Colonic mucosa (tissue), 4 donors: ENCODE results near the gene POLRMT. TPM values are rescaled to one million over a fixed set of nuclear protein-coding genes. Genes with fewer than 3 reads are reported as not detected.

Source experiments
- DNase-seq: peaks from one replicate; pipeline ENCODE4 v3.0.0-alpha.2; 2020
- H3K27ac ChIP-seq: fragments of 200-600 bp; one replicate; pipeline ENCODE4 v1.8.0; 2021
- H3K27me3 ChIP-seq: fragments of 200-600 bp; one replicate; pipeline ENCODE4 v1.8.0; 2021
- H3K36me3 ChIP-seq: fragments of 200-600 bp; one replicate; pipeline ENCODE4 v1.8.0; 2021
- H3K4me1 ChIP-seq: fragments of 200-600 bp; one replicate; pipeline ENCODE4 v1.8.0; 2021; ENCODE audit warnings: mild to moderate bottlenecking
- H3K4me3 ChIP-seq: fragments of 200-600 bp; one replicate; pipeline ENCODE4 v1.8.0; 2021
- H3K9ac ChIP-seq, 2 donors: one replicate each; pipeline ENCODE4 v1.7.0; 2013; ENCODE audit warnings: control low read depth in 2 of 2, low read depth in 2 of 2, low read length in 2 of 2
- H3K9me3 ChIP-seq: fragments of 200-600 bp; one replicate; pipeline ENCODE4 v1.8.0; 2021
- CTCF ChIP-seq: fragments of 200-600 bp; IDR thresholded peaks from one replicate; pipeline ENCODE4 v1.8.0; 2022; ENCODE audit warnings: antibody characterized with exemption, mild to moderate bottlenecking
- intact Hi-C: fragments of 100-400 bp; cut with DNase I; formaldehyde crosslinking; loops from one replicate; pipeline ENCODE4 v1.14.1; 2022
- total RNA-seq, 2 donors: library from RNA; stranded (reverse); fragmentation: NEBNext Ultra II Directional in 1 of 2; extraction: Animal tissue kit (Norgen Biotek cat#: 25700) in 1 of 2; gene quantifications; one replicate each; pipeline ENCODE4 v1.2.1, GENCODE V29; 2021
- donor health status: healthy.
- donor health status: DM: no; HTN: no; CAD: no.
- donor health status: DM: no; HTN: no; CAD: no.

The POLRMT gene
- total RNA-seq, 2 donors from 2014 or later = 50.2 to 77.3 TPM

DNA sequence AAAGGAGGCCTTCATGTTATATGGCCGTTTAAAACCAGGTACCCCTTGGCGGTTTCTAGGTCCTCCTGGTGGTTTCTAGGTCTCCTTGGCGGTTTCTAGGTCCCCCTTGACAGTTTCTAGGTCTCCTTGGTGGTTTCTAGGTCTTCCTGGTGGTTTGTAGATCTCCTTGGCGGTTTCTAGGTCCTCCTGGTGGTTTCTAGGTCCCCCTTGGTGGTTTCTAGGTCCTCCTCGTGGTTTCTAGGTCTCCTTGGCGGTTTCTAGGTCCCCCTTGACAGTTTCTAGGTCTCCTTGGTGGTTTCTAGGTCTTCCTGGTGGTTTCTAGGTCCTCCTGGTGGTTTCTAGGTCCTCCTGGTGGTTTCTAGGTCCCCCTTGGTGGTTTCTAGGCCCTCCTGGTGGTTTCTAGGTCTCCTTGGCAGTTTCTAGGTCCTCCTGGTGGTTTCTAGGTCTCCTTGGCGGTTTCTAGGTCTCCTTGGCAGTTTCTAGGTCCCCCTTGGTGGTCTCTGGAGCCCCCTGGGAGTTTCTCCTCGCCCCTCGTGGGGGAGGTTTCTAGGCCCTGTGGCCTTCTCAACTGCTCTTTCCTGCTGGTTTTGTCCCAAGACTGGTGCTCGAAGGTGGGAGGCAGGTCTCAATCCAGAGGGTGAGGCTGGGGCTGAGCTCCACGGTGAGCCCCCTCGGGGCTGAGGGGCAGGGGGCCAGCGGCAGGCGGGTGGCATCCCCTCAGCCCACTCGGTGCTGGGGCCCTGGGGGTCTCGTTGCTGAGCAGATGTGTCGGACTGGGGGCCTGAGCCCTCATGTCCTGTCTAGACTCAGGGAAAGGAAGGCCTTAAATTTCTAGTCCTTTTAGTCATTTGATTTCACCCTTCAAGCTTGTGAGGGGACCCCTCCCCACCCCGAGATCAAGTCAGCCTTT, 35.7 kb downstream of the POLRMT start:
- Histone ChIP-seq H3K4me1 (no peaks in the 10 kb centered on the region), H3K27me3 (no peaks in the 10 kb centered on the region), H3K4me3 (no peak overlapping the region), H3K9ac (no peak overlapping the region), H3K36me3 (no peaks in the 10 kb centered on the region), H3K9me3 (no peaks in the 10 kb centered on the region), H3K27ac (no peak overlapping the region)
- no peak for TF ChIP-seq CTCF
- intact Hi-C loops = no loop called here
- no peak for DNase-seq

GRCh38 chr19:596263-596655, 37.1 kb downstream of the POLRMT start:
- Histone ChIP-seq H3K4me1 (no peaks in the 10 kb centered on the region), H3K27ac (no peak overlapping the region), H3K4me3 (no peak overlapping the region), H3K9me3 (no peaks in the 10 kb centered on the region), H3K36me3 (no peaks in the 10 kb centered on the region), H3K27me3 (peaks cover 7% of the 10 kb centered on the region), H3K9ac (no peak overlapping the region)
- no peak for TF ChIP-seq CTCF
- DNase-seq = no peak
- intact Hi-C loops = no loop called here

- Histone ChIP-seq H3K36me3 (no peaks in the 10 kb centered on the region), H3K9ac (no peak overlapping the region), H3K4me3 (no peak overlapping the region), H3K27me3 (peaks cover 14% of the 10 kb centered on the region), H3K9me3 (no peaks in the 10 kb centered on the region), H3K27ac (no peak overlapping the region), H3K4me1 (no peaks in the 10 kb centered on the region)
- no peak for TF ChIP-seq CTCF
- no peak for DNase-seq
- intact Hi-C loops = no loop called here
Measured at GRCh38 chr19:595326-596262, 37.7 kb downstream of the POLRMT start.

DNA sequence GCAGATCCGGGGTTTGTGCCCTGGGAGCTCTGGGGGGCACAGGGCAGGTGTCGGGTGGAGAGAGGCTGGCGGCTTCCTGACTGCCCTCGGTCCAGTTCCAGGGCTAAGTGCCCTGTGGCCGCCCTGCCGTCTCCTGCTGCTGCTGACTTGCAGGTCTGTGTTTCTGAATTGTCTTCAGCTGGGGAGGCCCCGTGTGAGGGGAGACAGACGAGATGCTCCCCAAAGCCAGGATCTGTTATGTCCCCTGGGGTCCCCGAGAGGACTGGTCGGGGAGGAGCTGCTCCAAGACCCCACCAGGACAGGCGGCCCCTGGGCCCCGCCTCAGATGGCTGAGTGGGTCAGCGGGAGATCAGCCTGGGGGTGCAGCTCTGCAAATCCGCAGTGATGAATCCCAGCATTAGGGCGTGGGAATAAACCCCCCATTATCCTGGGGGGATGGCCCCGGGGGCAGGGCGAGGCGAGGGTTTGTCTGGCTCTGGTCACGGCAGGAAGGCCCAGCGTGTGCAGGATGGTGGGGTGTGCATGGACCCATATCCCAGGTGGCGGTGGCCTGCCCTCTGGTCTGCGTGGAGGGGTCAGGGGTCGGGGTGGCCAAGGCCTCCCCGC, 39.0 kb downstream of the POLRMT start:
- intact Hi-C loops = no loop called here
- Histone ChIP-seq H3K9me3 (no peaks in the 10 kb centered on the region), H3K27ac (no peak overlapping the region), H3K9ac (no peak overlapping the region), H3K36me3 (no peaks in the 10 kb centered on the region), H3K27me3 (peaks cover 19% of the 10 kb centered on the region), H3K4me3 (no peak overlapping the region), H3K4me1 (no peaks in the 10 kb centered on the region)
- DNase-seq = no peak
- no peak for TF ChIP-seq CTCF

- H3K4me1 ChIP-seq = no peaks in the 10 kb centered on the region
- H3K36me3 ChIP-seq = no peaks in the 10 kb centered on the region
- intact Hi-C loops = no loop called here
- H3K9me3 ChIP-seq = no peaks in the 10 kb centered on the region
- H3K27me3 ChIP-seq = peaks cover 28% of the 10 kb centered on the region
- H3K27ac ChIP-seq = no peak overlapping the region
- no peak overlapping the region for H3K9ac ChIP-seq
- no peak overlapping the region for H3K4me3 ChIP-seq
- DNase-seq = no peak
- TF ChIP-seq CTCF = no peak
Measured at GRCh38 chr19:593505-593904, 39.8 kb downstream of the POLRMT start.
